H1 (cell line): ENCODE measurements around the gene TRO. TPM values are rescaled to one million over a fixed set of nuclear protein-coding genes. Genes with fewer than 3 reads are reported as not detected.

ENCODE experiments used
- CTCF ChIA-PET: fragments of 300-600 bp; sonication (Branson Sonifier 250); formaldehyde crosslinking; loops from one replicate; lab custom pipeline; 2021; ENCODE audit not compliant: partially characterized antibody; lab: Charles Lee
- POLR2A ChIA-PET: fragments of 300-600 bp; sonication (Branson Sonifier 250); formaldehyde crosslinking; loops from one replicate; lab custom pipeline; 2021; ENCODE audit warnings: inconsistent platforms; ENCODE audit not compliant: partially characterized antibody; lab: Charles Lee
- DNase-seq, 2 experiments: peaks; one replicate each; pipeline versions ENCODE4 v3.0.0 to v3.0.0-alpha.2; 2010 to 2022; ENCODE audit warnings: low spot score in 2 of 2, low read depth in 1 of 2, mixed read lengths in 1 of 2
- FAIRE-seq: peaks from 2 replicates; lab custom pipeline; 2011; peaks lifted over from hg19 to GRCh38; lab: Jason Lieb, UNC
- H2AFZ ChIP-seq: 2 replicates; pipeline ENCODE4 v1.8.1; 2012; ENCODE audit warnings: low read length, inconsistent platforms
- H2AK5ac ChIP-seq: 2 replicates; pipeline ENCODE4 v1.6.1; 2013; ENCODE audit warnings: low read depth, low read length
- H2BK120ac ChIP-seq: replicated peaks from 2 replicates; pipeline ENCODE3; 2013; ENCODE audit warnings: low read depth, low read length, inconsistent platforms
- H2BK12ac ChIP-seq: 2 replicates; pipeline ENCODE4 v1.6.1; 2013; ENCODE audit warnings: low read depth, low read length
- H2BK15ac ChIP-seq: 2 replicates; pipeline ENCODE4 v1.6.1; 2013; ENCODE audit warnings: low read length
- H2BK20ac ChIP-seq: 2 replicates; pipeline ENCODE4 v1.6.1; 2013; ENCODE audit warnings: low read length
- H2BK5ac ChIP-seq: 2 replicates; pipeline ENCODE4 v1.6.1; 2013; ENCODE audit warnings: low read depth, low read length
- H3K14ac ChIP-seq: 2 replicates; pipeline ENCODE4 v1.6.1; 2013; ENCODE audit warnings: inconsistent platforms; ENCODE audit not compliant: insufficient read length
- H3K18ac ChIP-seq: 2 replicates; pipeline ENCODE4 v1.6.1; 2013; ENCODE audit warnings: low read length; ENCODE audit errors: extremely low read depth
- H3K23ac ChIP-seq: 2 replicates; pipeline ENCODE4 v1.6.1; 2013; ENCODE audit warnings: inconsistent platforms; ENCODE audit not compliant: insufficient read length
- H3K23me2 ChIP-seq: 2 replicates; pipeline ENCODE4 v1.6.1; 2013; ENCODE audit warnings: low read depth, low read length
- H3K27ac ChIP-seq: 2 replicates; pipeline ENCODE4 v1.6.1; 2011; ENCODE audit warnings: low read depth, low read length, inconsistent platforms
- H3K27me3 ChIP-seq, 4 experiments: replicated peaks in 1 of 4; 1 replicate in 1 of 4; 2 replicates in 3 of 4; pipeline versions ENCODE4 v1.6.1 to v1.8.1; 2011 to 2013; ENCODE audit warnings: low read length in 3 of 4, mild to moderate bottlenecking in 3 of 4, inconsistent platforms in 2 of 4, mixed read lengths in 2 of 4, moderate library complexity in 1 of 4; ENCODE audit not compliant: control insufficient read depth in 3 of 4, insufficient read depth in 3 of 4; ENCODE audit errors: extremely low read depth in 1 of 4
- H3K36me3 ChIP-seq, 4 experiments: 2 replicates each; pipeline versions ENCODE4 v1.6.1 to v1.8.1; 2011 to 2013; ENCODE audit warnings: mild to moderate bottlenecking in 4 of 4, low read length in 3 of 4, moderate library complexity in 2 of 4, control low read depth in 1 of 4, inconsistent platforms in 1 of 4; ENCODE audit not compliant: insufficient read depth in 4 of 4, control insufficient read depth in 2 of 4
- H3K4ac ChIP-seq: replicated peaks from 2 replicates; pipeline ENCODE3; 2013; ENCODE audit warnings: low read length, low read depth, mixed read lengths, inconsistent platforms; ENCODE audit not compliant: insufficient read length
- H3K4me1 ChIP-seq, 4 experiments: replicated peaks in 1 of 4; 1 replicate in 1 of 4; 2 replicates in 3 of 4; pipeline versions ENCODE4 v1.6.1 to v1.8.1; 2011 to 2013; ENCODE audit warnings: low read length in 3 of 4, inconsistent platforms in 2 of 4, mixed read lengths in 1 of 4; ENCODE audit not compliant: insufficient read depth in 4 of 4, control insufficient read depth in 3 of 4
- H3K4me2 ChIP-seq, 2 experiments: 2 replicates each; pipeline versions ENCODE4 v1.6.1 to v1.8.1; 2011 to 2013; ENCODE audit warnings: low read depth in 2 of 2, low read length in 2 of 2, control low read depth in 1 of 2, inconsistent platforms in 1 of 2, mild to moderate bottlenecking in 1 of 2; ENCODE audit not compliant: insufficient read depth in 1 of 2
- H3K4me3 ChIP-seq, 4 experiments: fragments of 200-600, 300-600 bp in 1 of 4; sonication (generic), shearing (Covaris generic), sonication (Bioruptor Twin) in 1 of 4; 2 replicates each; pipeline versions ENCODE4 v1.5.1 to v1.8.1; 2011 to 2016; ENCODE audit warnings: low read length in 4 of 4, low read depth in 3 of 4, control low read depth in 2 of 4, inconsistent platforms in 2 of 4, mild to moderate bottlenecking in 2 of 4, mixed read lengths in 1 of 4, moderate library complexity in 1 of 4; ENCODE audit not compliant: insufficient read depth in 2 of 4; ENCODE audit errors: extremely low read depth in 1 of 4
- H3K56ac ChIP-seq: replicated peaks from 2 replicates; pipeline ENCODE3; 2013; ENCODE audit warnings: low read depth, mild to moderate bottlenecking, mixed read lengths, low read length, inconsistent platforms; ENCODE audit not compliant: insufficient read length
- H3K79me1 ChIP-seq: 2 replicates; pipeline ENCODE4 v1.6.1; 2013; ENCODE audit warnings: low read depth, low read length, control low read depth
- H3K79me2 ChIP-seq, 2 experiments: 2 replicates each; pipeline versions ENCODE4 v1.6.1 to v1.8.1; 2012 to 2013; ENCODE audit warnings: low read length in 2 of 2, mild to moderate bottlenecking in 2 of 2, inconsistent platforms in 1 of 2; ENCODE audit not compliant: insufficient read depth in 2 of 2, control insufficient read depth in 1 of 2
- H3K9ac ChIP-seq, 4 experiments: replicated peaks in 1 of 4; 1 replicate in 1 of 4; 2 replicates in 3 of 4; pipeline versions ENCODE4 v1.6.1 to v1.8.1; 2011 to 2013; ENCODE audit warnings: low read depth in 3 of 4, low read length in 3 of 4, control low read depth in 2 of 4, mild to moderate bottlenecking in 2 of 4, moderate library complexity in 2 of 4, inconsistent platforms in 1 of 4; ENCODE audit errors: extremely low read depth in 1 of 4
- H3K9me3 ChIP-seq, 2 experiments: 2 replicates each; pipeline versions ENCODE4 v1.6.1 to v1.8.1; 2012 to 2013; ENCODE audit warnings: mild to moderate bottlenecking in 2 of 2, moderate library complexity in 2 of 2, control low read depth in 1 of 2, inconsistent platforms in 1 of 2, low read depth in 1 of 2, low read length in 1 of 2, mixed read lengths in 1 of 2; ENCODE audit not compliant: insufficient read depth in 2 of 2
- H4K20me1 ChIP-seq, 2 experiments: replicated peaks in 1 of 2; 2 replicates each; pipeline versions ENCODE3 to v1.8.1; 2011 to 2013; ENCODE audit warnings: inconsistent platforms in 2 of 2, low read length in 2 of 2, mild to moderate bottlenecking in 1 of 2; ENCODE audit not compliant: insufficient read depth in 2 of 2, control insufficient read depth in 1 of 2
- H4K5ac ChIP-seq: 2 replicates; pipeline ENCODE4 v1.6.1; 2013; ENCODE audit warnings: low read length, low read depth, mixed read lengths, inconsistent platforms; ENCODE audit not compliant: insufficient read length
- H4K8ac ChIP-seq: 2 replicates; pipeline ENCODE4 v1.8.0; 2013; ENCODE audit warnings: mild to moderate bottlenecking, moderate library complexity, low read length, inconsistent platforms; ENCODE audit not compliant: insufficient read depth; ENCODE audit errors: extremely low read depth
- H4K91ac ChIP-seq: replicated peaks from 2 replicates; pipeline ENCODE3; 2013; ENCODE audit warnings: low read length, mixed read lengths, inconsistent platforms; ENCODE audit not compliant: insufficient read length
- BACH1 ChIP-seq: IDR thresholded peaks from 2 replicates; pipeline ENCODE4 v1.6.1; 2012; ENCODE audit warnings: low read length, improper control_type of control experiment
- CREB1 ChIP-seq: IDR thresholded peaks from 2 replicates; pipeline ENCODE4 v1.6.1; 2012; ENCODE audit warnings: inconsistent platforms
- HDAC2 ChIP-seq, 2 experiments: fragments of 300-600 bp in 1 of 2; sonication (generic) in 1 of 2; IDR thresholded peaks; 2 replicates each; pipeline ENCODE4 v1.6.1; 2011 to 2012; ENCODE audit warnings: low read depth in 2 of 2, low read length in 2 of 2, mild to moderate bottlenecking in 2 of 2, moderate library complexity in 2 of 2, borderline replicate concordance in 1 of 2, inconsistent platforms in 1 of 2
- KDM5A ChIP-seq: fragments of 200-600 bp; IDR thresholded peaks from 2 replicates; pipeline ENCODE4 v1.7.1; 2012; ENCODE audit warnings: mild to moderate bottlenecking, low read length, inconsistent platforms, mixed read lengths
- NANOG ChIP-seq: IDR thresholded peaks from 2 replicates; pipeline ENCODE4 v1.6.1; 2011; ENCODE audit warnings: low read length, low read depth, mild to moderate bottlenecking, inconsistent platforms; ENCODE audit not compliant: insufficient read depth, poor library complexity, severe bottlenecking
- PHF8 ChIP-seq: fragments of 200-600 bp; sonication (generic); conservative IDR thresholded peaks from 2 replicates; pipeline ENCODE4 v1.7.1; 2012; ENCODE audit warnings: low read depth, mild to moderate bottlenecking, inconsistent platforms, low read length, moderate library complexity
- POLR2A ChIP-seq, 2 experiments: IDR thresholded peaks; 1 replicate in 1 of 2; 2 replicates in 1 of 2; pipeline ENCODE4 v1.6.1; 2011; ENCODE audit warnings: low read depth in 2 of 2, low read length in 2 of 2, mild to moderate bottlenecking in 2 of 2; ENCODE audit errors: control extremely low read depth in 1 of 2
- POU5F1 ChIP-seq: IDR thresholded peaks from 2 replicates; pipeline ENCODE4 v1.6.1; 2011; ENCODE audit warnings: low read depth, mild to moderate bottlenecking, low read length, moderate library complexity
- RAD21 ChIP-seq, 2 experiments: IDR thresholded peaks in 1 of 2; conservative IDR thresholded peaks in 1 of 2; 2 replicates each; pipeline ENCODE4 v1.6.1; 2011; ENCODE audit warnings: low read depth in 2 of 2, low read length in 2 of 2, improper control_type of control experiment in 1 of 2, inconsistent platforms in 1 of 2, mild to moderate bottlenecking in 1 of 2, moderate library complexity in 1 of 2
- TCF12 ChIP-seq: IDR thresholded peaks from 2 replicates; pipeline ENCODE4 v1.6.1; 2011; ENCODE audit warnings: low read depth, mild to moderate bottlenecking, low read length
- TEAD4 ChIP-seq: IDR thresholded peaks from 2 replicates; pipeline ENCODE4 v1.6.1; 2012; ENCODE audit warnings: low read depth, low read length, inconsistent platforms, mixed read lengths
- WGBS, 2 experiments: shearing (Covaris generic) in 1 of 2; methylation state at CpG; one replicate each; pipeline versions ENCODE4 v1.1.6 to v1.1.7; 2013 to 2015; ENCODE audit warnings: low lambda C conversion rate in 2 of 2, mixed read lengths in 2 of 2, inconsistent platforms in 1 of 2, low coverage in 1 of 2, missing lambda C conversion rate in 1 of 2; ENCODE audit not compliant: insufficient replicate concordance in 2 of 2, insufficient coverage in 1 of 2, insufficient read length in 1 of 2; ENCODE audit errors: extremely low coverage in 1 of 2, missing lambda C conversion rate in 1 of 2; 5-methylcytosine and 5-hydroxymethylcytosine counted together
- polyA plus RNA-seq, 7 experiments: library from polyadenylated mRNA; depleted of rRNA in 3 of 7; stranded (reverse) in 5 of 7; unstranded in 2 of 7; fragments of >200 nt in 5 of 7; fragments of 200-250 nt in 2 of 7; gene quantifications; 1 replicate in 5 of 7; 2 replicates in 1 of 7; 4 replicates in 1 of 7; pipeline versions ENCODE4 v1.2.1 to v1.2.3, GENCODE V29; 2011 to 2013; ENCODE audit warnings: missing spikeins in 2 of 7, mixed read lengths in 2 of 7
- total RNA-seq: library from RNA; stranded (reverse); fragmentation: NEBNext Ultra II Directional; extraction: Animal tissue kit (Norgen Biotek cat#: 25700); gene quantifications from 2 replicates; pipeline ENCODE4 v1.2.1, GENCODE V29; 2021
- TF ChIP-seq, protein P1 (sequence below), 3 experiments: IDR thresholded peaks; 1 replicate in 2 of 3; 2 replicates in 1 of 3; pipeline versions ENCODE4 v1.5.1 to v1.6.1; 2011; ENCODE audit warnings: low read length in 3 of 3, mild to moderate bottlenecking in 3 of 3, inconsistent platforms in 2 of 3, low read depth in 1 of 3, moderate library complexity in 1 of 3; ENCODE audit not compliant: insufficient read depth in 1 of 3; ENCODE audit errors: control extremely low read depth in 1 of 3

Gene TRO
- total and polyA plus RNA-seq, 2 of the 8 experiments (the other 6 are each of a cell fraction or from before 2014, with no cell fraction given): 49.5 to 57.6 TPM

DNA sequence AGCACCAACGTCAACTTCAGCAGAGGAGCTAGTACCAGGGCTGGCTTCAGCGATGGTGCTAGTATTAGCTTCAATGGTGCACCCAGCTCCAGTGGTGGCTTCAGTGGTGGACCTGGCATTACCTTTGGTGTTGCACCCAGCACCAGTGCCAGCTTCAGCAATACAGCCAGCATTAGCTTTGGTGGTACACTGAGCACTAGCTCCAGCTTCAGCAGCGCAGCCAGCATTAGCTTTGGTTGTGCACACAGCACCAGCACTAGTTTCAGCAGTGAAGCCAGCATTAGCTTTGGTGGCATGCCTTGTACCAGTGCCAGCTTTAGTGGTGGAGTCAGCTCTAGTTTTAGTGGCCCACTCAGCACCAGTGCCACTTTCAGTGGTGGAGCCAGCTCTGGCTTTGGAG is 8.3 kb downstream of the TRO start:
- H3K23me2 ChIP-seq: no peaks in the 10 kb centered on the region
- H3K79me2 ChIP-seq: no peaks in the 10 kb centered on the region
- no peak overlapping the region for H2BK5ac ChIP-seq
- H4K8ac ChIP-seq: no peak overlapping the region
- 94% methylated on average over 3 of the region's 3 CpGs; no CpG with 5 or more reads in 1 of the 2 experiments for WGBS, 2 experiments
- no peaks in the 10 kb centered on the region for H3K27me3 ChIP-seq
- H3K9me3 ChIP-seq: no peaks in the 10 kb centered on the region
- H3K9ac ChIP-seq: no peak overlapping the region
- ChIA-PET CTCF (interaction anchor here (1.2 kb wide), 1 partner anchor 37 kb away, joined by 3 read pairs; no protein-coding TSS in a partner anchor), POLR2A (no interaction called here)
- no peak overlapping the region for H2AK5ac ChIP-seq
- no peak overlapping the region for H3K4ac ChIP-seq
- H2BK12ac ChIP-seq: no peak overlapping the region
- no peak overlapping the region for H3K56ac ChIP-seq
- H3K4me2 ChIP-seq: no peak overlapping the region
- no peaks in the 10 kb centered on the region for H3K4me1 ChIP-seq
- no peak overlapping the region for H4K5ac ChIP-seq
- no peak overlapping the region for H2BK20ac ChIP-seq
- H2AFZ ChIP-seq: no peak overlapping the region
- H4K20me1 ChIP-seq: peaks cover 0 to 7% of the 10 kb centered on the region in 2 experiments
- H3K36me3 ChIP-seq: peaks cover 2 to 62% (median 31%) of the 10 kb centered on the region in 4 experiments; a peak in 6 of 8 replicates
- FAIRE-seq (no peak), DNase-seq (no peak)
- no peak overlapping the region for H2BK15ac ChIP-seq
- no peak overlapping the region for H3K23ac ChIP-seq
- no peaks in the 10 kb centered on the region for H3K79me1 ChIP-seq
- H2BK120ac ChIP-seq: no peak overlapping the region
- H3K14ac ChIP-seq: no peak overlapping the region
- H4K91ac ChIP-seq: no peak overlapping the region
- H3K27ac ChIP-seq: no peak overlapping the region
- H3K18ac ChIP-seq: no peak overlapping the region
- no peak overlapping the region for H3K4me3 ChIP-seq
- no peak for TF ChIP-seq HDAC2 (IDR thresholded peaks at IDR 0.05; ENCODE audit: borderline replicate concordance in 1 of 2, low read depth in 2 of 2, low read length in 2 of 2)
- TF ChIP-seq TEAD4: no peak
- TF ChIP-seq BACH1: no peak
- no peak for TF ChIP-seq TCF12
- no peak for TF ChIP-seq POLR2A (IDR thresholded peaks at IDR 0.05; ENCODE audit: control extremely low read depth in 1 of 2, low read depth in 2 of 2, low read length in 2 of 2)
- TF ChIP-seq POU5F1: no peak
- TF ChIP-seq RAD21 (IDR thresholded peaks at IDR 0.05 in 1 of 2, conservative IDR thresholded peaks at IDR 0.05 in 1 of 2; ENCODE audit: low read depth in 2 of 2, low read length in 2 of 2): no peak
- TF ChIP-seq, protein P1, sequence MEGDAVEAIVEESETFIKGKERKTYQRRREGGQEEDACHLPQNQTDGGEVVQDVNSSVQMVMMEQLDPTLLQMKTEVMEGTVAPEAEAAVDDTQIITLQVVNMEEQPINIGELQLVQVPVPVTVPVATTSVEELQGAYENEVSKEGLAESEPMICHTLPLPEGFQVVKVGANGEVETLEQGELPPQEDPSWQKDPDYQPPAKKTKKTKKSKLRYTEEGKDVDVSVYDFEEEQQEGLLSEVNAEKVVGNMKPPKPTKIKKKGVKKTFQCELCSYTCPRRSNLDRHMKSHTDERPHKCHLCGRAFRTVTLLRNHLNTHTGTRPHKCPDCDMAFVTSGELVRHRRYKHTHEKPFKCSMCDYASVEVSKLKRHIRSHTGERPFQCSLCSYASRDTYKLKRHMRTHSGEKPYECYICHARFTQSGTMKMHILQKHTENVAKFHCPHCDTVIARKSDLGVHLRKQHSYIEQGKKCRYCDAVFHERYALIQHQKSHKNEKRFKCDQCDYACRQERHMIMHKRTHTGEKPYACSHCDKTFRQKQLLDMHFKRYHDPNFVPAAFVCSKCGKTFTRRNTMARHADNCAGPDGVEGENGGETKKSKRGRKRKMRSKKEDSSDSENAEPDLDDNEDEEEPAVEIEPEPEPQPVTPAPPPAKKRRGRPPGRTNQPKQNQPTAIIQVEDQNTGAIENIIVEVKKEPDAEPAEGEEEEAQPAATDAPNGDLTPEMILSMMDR (IDR thresholded peaks at IDR 0.05; ENCODE audit: control extremely low read depth in 1 of 3, insufficient read depth in 1 of 3, low read depth in 1 of 3, low read length in 3 of 3): no peak
- TF ChIP-seq CREB1: no peak
- TF ChIP-seq NANOG: no peak
- TF ChIP-seq PHF8: no peak
- TF ChIP-seq KDM5A: no peak
